UCSD-AML1 (cell line): ENCODE results near the gene PMEL.
"Not testable (repeated sequence)": the region's sequence is repeated elsewhere in the genome, so short reads cannot be mapped to it uniquely, and the experiment has no call there.

ENCODE experiments used
- DNase-seq: peaks from one replicate; lab custom pipeline; 2025; ENCODE audit not compliant: unreplicated experiment; lab: John Stamatoyannopoulos, UW

The PMEL gene

GRCh38 chr12:55983232-55983842 is 17.5 kb upstream of the PMEL start:
- DNase-seq: no peak

- peak; percentile 18 for DNase-seq
Observed at GRCh38 chr12:55982319-55982936, 16.6 kb upstream of the PMEL start.

- DNase-seq: not testable (repeated sequence)
Observed at GRCh38 chr12:55981882-55982281, 16.0 kb upstream of the PMEL start.

GRCh38 chr12:55979069-55979468 is 13.2 kb upstream of the PMEL start:
- no peak for DNase-seq

- no peak for DNase-seq
Observed at GRCh38 chr12:55978393-55978792, 12.6 kb upstream of the PMEL start.

GRCh38 chr12:55974308-55974730 is 8.5 kb upstream of the PMEL start:
- DNase-seq: peak; percentile 62

GRCh38 chr12:55973599-55974307 is 7.9 kb upstream of the PMEL start, which contains the start of gene RAB5B:
Gene RAB5B (plus strand): TSS chr12:55974078. CDS start chr12:55986961, 12,883 bp downstream.
- DNase-seq: peak; percentile 98

- DNase-seq: no peak
Observed at GRCh38 chr12:55972911-55973598, 7.2 kb upstream of the PMEL start.

GRCh38 chr12:55972456-55972855 is 6.6 kb upstream of the PMEL start:
- no peak for DNase-seq

GRCh38 chr12:55972042-55972441 is 6.2 kb upstream of the PMEL start:
- no peak for DNase-seq

- DNase-seq: no peak
Observed at GRCh38 chr12:55970775-55971174, 4.9 kb upstream of the PMEL start.

- DNase-seq: no peak
Observed at GRCh38 chr12:55969356-55969755, 3.5 kb upstream of the PMEL start.

GRCh38 chr12:55966408-55967281 is 803 bp upstream of the PMEL start, which contains the start of gene CDK2:
Gene CDK2 (plus strand): TSS chr12:55966830. CDS start chr12:55967009, 179 bp downstream.
- DNase-seq: peak; percentile 89

- DNase-seq: no peak
Observed at GRCh38 chr12:55965240-55965639, 602 bp downstream of the PMEL start.

- DNase-seq: no peak
Observed at GRCh38 chr12:55963760-55964159, 2.1 kb downstream of the PMEL start.

GRCh38 chr12:55957106-55957859 is 8.6 kb downstream of the PMEL start:
- no peak for DNase-seq

GRCh38 chr12:55955800-55956508 is 9.9 kb downstream of the PMEL start:
- DNase-seq: peak; percentile 27

GRCh38 chr12:55955344-55955743 is 10.5 kb downstream of the PMEL start:
- no peak for DNase-seq

- no peak for DNase-seq
Observed at GRCh38 chr12:55946553-55946952, 19.3 kb downstream of the PMEL start.
